Mesodermal cell (in vitro differentiated cells): ENCODE measurements around the gene TMEM200B.
"Not testable (repeated sequence)": the region's sequence is repeated elsewhere in the genome, so short reads cannot be mapped to it uniquely, and the experiment has no call there.

Experiments used
- H3K27ac ChIP-seq: 2 replicates; pipeline ENCODE4 v1.7.0; 2013; ENCODE audit warnings: mild to moderate bottlenecking, low read depth, low read length, moderate library complexity; ENCODE audit not compliant: severe bottlenecking
- H3K36me3 ChIP-seq: 2 replicates; pipeline ENCODE4 v1.7.1; 2013; ENCODE audit warnings: mild to moderate bottlenecking, low read length, moderate library complexity; ENCODE audit not compliant: control insufficient read depth, insufficient read depth
- H3K4me1 ChIP-seq: one replicate; pipeline ENCODE4 v1.7.1; 2013; ENCODE audit warnings: mild to moderate bottlenecking, low read length; ENCODE audit not compliant: insufficient read depth, control insufficient read depth, poor library complexity, severe bottlenecking
- H3K4me3 ChIP-seq: 2 replicates; pipeline ENCODE4 v1.7.0; 2013; ENCODE audit warnings: low read length, control low read depth, mild to moderate bottlenecking; ENCODE audit not compliant: insufficient read depth, poor library complexity, severe bottlenecking; ENCODE audit errors: extremely low read depth
- H3K9me3 ChIP-seq: 2 replicates; pipeline ENCODE4 v1.7.1; 2013; ENCODE audit warnings: mild to moderate bottlenecking, low read length, moderate library complexity; ENCODE audit not compliant: control insufficient read depth
- WGBS, 2 experiments: methylation state at CpG; one replicate each; pipeline ENCODE4 v1.1.5; 2013; ENCODE audit warnings: missing lambda C conversion rate in 2 of 2; ENCODE audit not compliant: insufficient coverage in 2 of 2; 5-methylcytosine and 5-hydroxymethylcytosine counted together

Gene TMEM200B

GRCh38 chr1:29159773-29160172 lies 36.1 kb upstream of the TMEM200B start:
- no peak overlapping the region for H3K4me3 ChIP-seq
- no peaks in the 10 kb centered on the region for H3K9me3 ChIP-seq
- peaks cover 82% of the 10 kb centered on the region for H3K36me3 ChIP-seq
- WGBS, 2 experiments = 100% methylated on average over 2 of the region's 3 CpGs; no CpG with 5 or more reads in 1 of the 2 experiments
- H3K27ac ChIP-seq = no peak overlapping the region
- peaks cover 51% of the 10 kb centered on the region for H3K4me1 ChIP-seq

- 88 to 93% methylated on average over 2 of the region's 3 CpGs for WGBS, 2 experiments
- Histone ChIP-seq H3K27ac (peak overlapping the region; percentile 97), H3K36me3 (peaks cover 82% of the 10 kb centered on the region), H3K4me3 (no peak overlapping the region), H3K4me1 (peaks cover 31% of the 10 kb centered on the region), H3K9me3 (no peaks in the 10 kb centered on the region)
Observed at GRCh38 chr1:29157269-29157601, 33.5 kb upstream of the TMEM200B start.

GRCh38 chr1:29156543-29157268 lies 33.0 kb upstream of the TMEM200B start:
- Histone ChIP-seq H3K4me3 (no peak overlapping the region), H3K36me3 (peaks cover 83% of the 10 kb centered on the region), H3K4me1 (peaks cover 26% of the 10 kb centered on the region), H3K9me3 (no peaks in the 10 kb centered on the region), H3K27ac (peak overlapping the region; percentile 97)
- 49 to 71% methylated on average over 6 to 10 of the region's 10 CpGs for WGBS, 2 experiments

- 87 to 98% methylated on average over 6 of the region's 8 CpGs for WGBS, 2 experiments
- Histone ChIP-seq H3K4me3 (no peak overlapping the region), H3K4me1 (peaks cover 6% of the 10 kb centered on the region), H3K27ac (no peak overlapping the region), H3K9me3 (no peaks in the 10 kb centered on the region), H3K36me3 (peaks cover 90% of the 10 kb centered on the region)
Observed at GRCh38 chr1:29152046-29152805, 28.5 kb upstream of the TMEM200B start.

GRCh38 chr1:29150346-29150745 lies 26.6 kb upstream of the TMEM200B start:
- H3K36me3 ChIP-seq = peaks cover 100% of the 10 kb centered on the region
- not testable (repeated sequence) for H3K4me1 ChIP-seq, H3K27ac ChIP-seq, H3K9me3 ChIP-seq, H3K4me3 ChIP-seq
- 92% methylated on average over 9 of the region's 9 CpGs for WGBS, 2 experiments

GRCh38 chr1:29148656-29149491 lies 25.2 kb upstream of the TMEM200B start:
- 95 to 99% methylated on average over 30 to 31 of the region's 35 CpGs for WGBS, 2 experiments
- Histone ChIP-seq H3K4me1 (no peaks in the 10 kb centered on the region), H3K27ac (no peak overlapping the region), H3K4me3 (no peak overlapping the region), H3K36me3 (peaks cover 93% of the 10 kb centered on the region), H3K9me3 (no peaks in the 10 kb centered on the region)

- Histone ChIP-seq H3K27ac (peak overlapping the region; percentile 23), H3K4me3 (no peak overlapping the region), H3K36me3 (peaks cover 76% of the 10 kb centered on the region), H3K4me1 (no peaks in the 10 kb centered on the region), H3K9me3 (no peaks in the 10 kb centered on the region)
- WGBS, 2 experiments = 82 to 85% methylated on average over 8 of the region's 8 CpGs
Observed at GRCh38 chr1:29145739-29146437, 22.2 kb upstream of the TMEM200B start.

- Histone ChIP-seq H3K4me3 (no peak overlapping the region), H3K4me1 (no peaks in the 10 kb centered on the region), H3K9me3 (no peaks in the 10 kb centered on the region), H3K27ac (no peak overlapping the region), H3K36me3 (peaks cover 59% of the 10 kb centered on the region)
- whole genome bisulfite sequencing, 2 experiments = 100% methylated on average over 2 of the region's 2 CpGs; no CpG with 5 or more reads in 1 of the 2 experiments
Observed at GRCh38 chr1:29144178-29144577, 20.5 kb upstream of the TMEM200B start.

GRCh38 chr1:29142714-29143113 lies 19.0 kb upstream of the TMEM200B start:
- WGBS, 2 experiments = no CpG with 5 or more reads among the region's 2 CpGs
- Histone ChIP-seq H3K4me3 (no peak overlapping the region), H3K4me1 (no peaks in the 10 kb centered on the region), H3K9me3 (no peaks in the 10 kb centered on the region), H3K36me3 (peaks cover 44% of the 10 kb centered on the region), H3K27ac (peak overlapping the region; percentile 29)

GRCh38 chr1:29136391-29136915 lies 12.8 kb upstream of the TMEM200B start:
- WGBS, 2 experiments = 85 to 91% methylated on average over 9 to 11 of the region's 14 CpGs
- Histone ChIP-seq H3K4me1 (no peaks in the 10 kb centered on the region), H3K4me3 (no peak overlapping the region), H3K9me3 (no peaks in the 10 kb centered on the region), H3K27ac (no peak overlapping the region), H3K36me3 (no peaks in the 10 kb centered on the region)
